Prostate gland (tissue), 2 donors: ENCODE measurements around the gene GSG1L. TPM values are rescaled to one million over a fixed set of nuclear protein-coding genes. Genes with fewer than 3 reads are reported as not detected.

Source experiments
- DNase-seq: peaks from one replicate; pipeline ENCODE4 v3.0.0-alpha.2; 2019; ENCODE audit warnings: low spot score
- H3K27ac ChIP-seq, 2 donors: fragments of 200-600 bp; sonication (generic); 2 replicates each; pipeline ENCODE4 v1.5.1; 2017 to 2019
- H3K27me3 ChIP-seq: fragments of 200-600 bp; sonication (generic); replicated peaks from 2 replicates; pipeline ENCODE4 v1.5.1; 2019; ENCODE audit not compliant: insufficient read depth
- H3K36me3 ChIP-seq, 2 donors: fragments of 200-600 bp; sonication (generic); 1 replicate in 1 of 2; 2 replicates in 1 of 2; pipeline versions ENCODE4 v1.5.1 to v1.8.1; 2017 to 2019
- H3K4me1 ChIP-seq: fragments of 200-600 bp; sonication (generic); replicated peaks from 2 replicates; pipeline ENCODE4 v1.5.1; 2019
- H3K4me3 ChIP-seq, 2 donors: fragments of 200-600 bp; sonication (generic); 2 replicates each; pipeline ENCODE4 v1.5.1; 2017 to 2019
- H3K9me3 ChIP-seq: fragments of 200-600 bp; sonication (generic); 2 replicates; pipeline ENCODE4 v1.5.1; 2017
- CTCF ChIP-seq, 4 experiments: fragments of 200-600 bp in 2 of 4; fragments of 450-650 bp in 2 of 4; sonication (generic) in 2 of 4; IDR thresholded peaks; 1 replicate in 3 of 4; 2 replicates in 1 of 4; pipeline ENCODE4 v1.5.1; 2016 to 2019; ENCODE audit warnings: antibody characterized with exemption in 4 of 4, mild to moderate bottlenecking in 2 of 4, moderate library complexity in 2 of 4
- POLR2A ChIP-seq: fragments of 450-650 bp; IDR thresholded peaks from one replicate; pipeline ENCODE4 v1.6.1; 2016; ENCODE audit warnings: antibody characterized with exemption, mild to moderate bottlenecking
- POLR2AphosphoS5 ChIP-seq: sonication (generic); formaldehyde crosslinking; IDR thresholded peaks from one replicate; pipeline ENCODE4 v1.6.1; 2017; ENCODE audit warnings: antibody characterized with exemption
- WGBS: methylation state at CpG from one replicate; pipeline ENCODE4 v1.1.5; 2018; 5-methylcytosine and 5-hydroxymethylcytosine counted together
- intact Hi-C: fragments of 100-400 bp; cut with DNase I; formaldehyde crosslinking; loops from one replicate; pipeline ENCODE4 v1.14.2; 2022
- total RNA-seq, 2 donors: library from RNA; depleted of rRNA; stranded (reverse); fragments of >200 nt; gene quantifications; one replicate each; pipeline ENCODE4 v1.1.0, GENCODE V29; 2016

The GSG1L gene
- total RNA-seq, 2 donors from 2014 or later, result 0.91 TPM; not detected in 1

GRCh38 chr16:27753563-27753962 lies 310.0 kb downstream of the GSG1L start:
- H3K27ac ChIP-seq, result no peak overlapping the region
- H3K27me3 ChIP-seq, result no peaks in the 10 kb centered on the region
- 80% methylated on average over 1 of the region's 1 CpG for WGBS
- TF ChIP-seq POLR2A, result no peak
- TF ChIP-seq POLR2AphosphoS5, result no peak
- no peak for TF ChIP-seq CTCF (IDR thresholded peaks at IDR 0.05)
- H3K9me3 ChIP-seq, result no peaks in the 10 kb centered on the region
- no peaks in the 10 kb centered on the region for H3K36me3 ChIP-seq
- H3K4me3 ChIP-seq, result no peak overlapping the region
- H3K4me1 ChIP-seq, result no peaks in the 10 kb centered on the region
- intact Hi-C loops, result no loop called here
- no peak for DNase-seq

- Histone ChIP-seq H3K9me3 (no peaks in the 10 kb centered on the region), H3K4me1 (no peaks in the 10 kb centered on the region), H3K27ac (no peak overlapping the region), H3K36me3 (no peaks in the 10 kb centered on the region), H3K27me3 (no peaks in the 10 kb centered on the region), H3K4me3 (no peak overlapping the region)
- WGBS, result 92% methylated on average over 4 of the region's 4 CpGs
- no peak for TF ChIP-seq POLR2AphosphoS5
- TF ChIP-seq CTCF (IDR thresholded peaks at IDR 0.05), result no peak
- no peak for TF ChIP-seq POLR2A
- no peak for DNase-seq
- intact Hi-C loops, result no loop called here
Measured at GRCh38 chr16:27752241-27752640, 311.3 kb downstream of the GSG1L start.

GRCh38 chr16:27751676-27752075 lies 311.8 kb downstream of the GSG1L start:
- Histone ChIP-seq H3K9me3 (no peaks in the 10 kb centered on the region), H3K4me1 (no peaks in the 10 kb centered on the region), H3K4me3 (no peak overlapping the region), H3K27me3 (no peaks in the 10 kb centered on the region), H3K36me3 (no peaks in the 10 kb centered on the region), H3K27ac (no peak overlapping the region)
- no peak for DNase-seq
- 95% methylated on average over 9 of the region's 9 CpGs for WGBS
- no peak for TF ChIP-seq POLR2A
- no peak for TF ChIP-seq POLR2AphosphoS5
- intact Hi-C loops, result no loop called here

- no peaks in the 10 kb centered on the region for H3K9me3 ChIP-seq
- no peak overlapping the region for H3K27ac ChIP-seq
- no peak for DNase-seq
- no peaks in the 10 kb centered on the region for H3K4me1 ChIP-seq
- intact Hi-C loops, result no loop called here
- WGBS, result 95% methylated on average over 4 of the region's 4 CpGs
- no peaks in the 10 kb centered on the region for H3K27me3 ChIP-seq
- no peak overlapping the region for H3K4me3 ChIP-seq
- H3K36me3 ChIP-seq, result no peaks in the 10 kb centered on the region
- TF ChIP-seq POLR2A (no peak), CTCF (IDR thresholded peaks at IDR 0.05) (no peak), POLR2AphosphoS5 (no peak)
Measured at GRCh38 chr16:27751233-27751632, 312.3 kb downstream of the GSG1L start.

GRCh38 chr16:27749946-27750345 lies 313.6 kb downstream of the GSG1L start:
- Histone ChIP-seq H3K27me3 (no peaks in the 10 kb centered on the region), H3K4me3 (no peak overlapping the region), H3K27ac (no peak overlapping the region), H3K36me3 (no peaks in the 10 kb centered on the region), H3K9me3 (no peaks in the 10 kb centered on the region), H3K4me1 (no peaks in the 10 kb centered on the region)
- no peak for DNase-seq
- intact Hi-C loops, result no loop called here
- WGBS, result 95% methylated on average over 16 of the region's 16 CpGs
- no peak for TF ChIP-seq POLR2AphosphoS5
- TF ChIP-seq CTCF (IDR thresholded peaks at IDR 0.05), result no peak
- TF ChIP-seq POLR2A, result no peak
